G401 (cell line): ENCODE results near the gene SOX10. TPM values are rescaled to one million over a fixed set of nuclear protein-coding genes. Genes with fewer than 3 reads are reported as not detected.
A peak's percentile ranks its signal among the peaks of the same experiment; 100 is the strongest.

Experiments
- DNase-seq: peaks from one replicate; pipeline ENCODE4 v3.0.0-alpha.2; 2015; ENCODE audit warnings: low spot score
- in situ Hi-C: cut with HindIII; loops from 2 replicates; pipeline ENCODE4 v1.10.0; 2016; ENCODE audit warnings: low sequenced_read_pairs, mixed read lengths
- total RNA-seq: library from RNA; depleted of rRNA; stranded (reverse); fragments of >200 nt; shearing (Covaris generic); gene quantifications from 2 replicates; pipeline ENCODE4 v1.2.3, GENCODE V29; 2014

The SOX10 gene
- total RNA-seq, 1 experiment from 2014 or later, result not detected

- peak; percentile 40 for DNase-seq
- in situ Hi-C loops, result no loop called here
Observed at GRCh38 chr22:38017272-38017920, 33.0 kb upstream of the SOX10 start.

GRCh38 chr22:38016182-38017151, 32.1 kb upstream of the SOX10 start:
- in situ Hi-C loops, result no loop called here
- DNase-seq, result peak; percentile 18

- DNase-seq, result no peak
- in situ Hi-C loops, result no loop called here
Observed at GRCh38 chr22:38014083-38014482, 29.7 kb upstream of the SOX10 start.

- in situ Hi-C loops, result no loop called here
- no peak for DNase-seq
Observed at GRCh38 chr22:38012604-38013072, 28.3 kb upstream of the SOX10 start.

- in situ Hi-C loops, result no loop called here
Observed at GRCh38 chr22:38009000-38009806, 24.8 kb upstream of the SOX10 start.

GRCh38 chr22:38007330-38007902, 23.1 kb upstream of the SOX10 start:
- in situ Hi-C loops, result no loop called here
- no peak for DNase-seq

More at GRCh38 chr22:38009000-38009806, 24.8 kb upstream of the SOX10 start:
- DNase-seq, result no peak

GRCh38 chr22:38006906-38007305, 22.6 kb upstream of the SOX10 start:
- DNase-seq, result no peak
- in situ Hi-C loops, result no loop called here

- in situ Hi-C loops, result no loop called here
- DNase-seq, result no peak
Observed at GRCh38 chr22:38005943-38006342, 21.6 kb upstream of the SOX10 start.

GRCh38 chr22:37999640-38000272, 15.4 kb upstream of the SOX10 start:
- DNase-seq, result peak; percentile 84

GRCh38 chr22:37999236-37999635, 14.9 kb upstream of the SOX10 start:
- in situ Hi-C loops, result no loop called here

More at GRCh38 chr22:37999640-38000272, 15.4 kb upstream of the SOX10 start:
- in situ Hi-C loops, result no loop called here

GRCh38 chr22:37998543-37998942, 14.2 kb upstream of the SOX10 start:
- in situ Hi-C loops, result no loop called here
- no peak for DNase-seq

More at GRCh38 chr22:37999236-37999635, 14.9 kb upstream of the SOX10 start:
- DNase-seq, result no peak

GRCh38 chr22:37996515-37997246, 12.3 kb upstream of the SOX10 start:
- DNase-seq, result peak; percentile 36
- in situ Hi-C loops, result no loop called here

- no peak for DNase-seq
- in situ Hi-C loops, result no loop called here
Observed at GRCh38 chr22:37996079-37996478, 11.7 kb upstream of the SOX10 start.

GRCh38 chr22:37995460-37995859, 11.1 kb upstream of the SOX10 start:
- no peak for DNase-seq
- in situ Hi-C loops, result no loop called here

GRCh38 chr22:37994982-37995381, 10.6 kb upstream of the SOX10 start:
- DNase-seq, result no peak
- in situ Hi-C loops, result no loop called here

GRCh38 chr22:37994049-37994448, 9.7 kb upstream of the SOX10 start:
- in situ Hi-C loops, result no loop called here
- no peak for DNase-seq

- DNase-seq, result no peak
- in situ Hi-C loops, result no loop called here
Observed at GRCh38 chr22:37991731-37992442, 7.5 kb upstream of the SOX10 start.
